ENCODE measurements around the gene ROM1. TPM values are rescaled to one million over a fixed set of nuclear protein-coding genes. Genes with fewer than 3 reads are reported as not detected.

The ROM1 gene
- total and polyA plus RNA-seq, 2 donors (not counting 3 experiments of a cell fraction or from before 2014, with no cell fraction given): 5.3 to 8.8 TPM

DNA sequence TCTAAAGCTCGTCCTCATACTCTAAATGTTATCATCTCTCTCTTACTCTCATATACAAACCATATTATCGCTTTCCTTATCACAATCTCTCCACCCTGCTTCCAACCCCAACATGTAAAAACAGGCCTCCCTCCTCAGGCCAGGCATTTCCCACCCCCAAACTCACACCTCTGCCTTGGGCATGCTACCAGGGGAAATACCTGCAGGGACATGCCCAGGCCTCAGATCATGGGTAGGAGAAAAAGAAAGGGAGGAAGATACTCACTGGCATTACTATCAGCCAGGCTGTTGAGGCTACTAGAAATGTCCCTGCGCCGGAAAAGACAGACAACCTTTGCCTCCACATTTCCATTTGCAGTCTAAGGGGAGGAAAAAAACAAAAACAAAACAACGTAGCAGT is 13.2 kb upstream of the ROM1 start:
- H3K27ac ChIP-seq (ENCODE audit: insufficient read depth, low read depth, low read length): no peak overlapping the region
- peak; percentile 73 for FAIRE-seq
- dilution Hi-C loops (cut with MboI; ENCODE audit: extremely low pct_ligation_motif_present, low sequenced_read_pairs): no loop called here
- H2AFZ ChIP-seq (ENCODE audit: low read depth, low read length): no peak overlapping the region
- peaks cover 26 to 33% of the 10 kb centered on the region in 2 experiments for H3K36me3 ChIP-seq (ENCODE audit: control insufficient read depth in 2 of 2, extremely low read depth in 1 of 2, insufficient read depth in 2 of 2, low read length in 2 of 2)
- no peak for DNase-seq (ENCODE audit: low read depth, low spot score)
- H3K79me2 ChIP-seq (ENCODE audit: control insufficient read depth, insufficient read depth, low read length): peaks cover 45% of the 10 kb centered on the region
- intact Hi-C loops (cut with micrococcal nuclease): loop anchor here (1.0 to 2.0 kb wide), 4 partner anchors 9 to 107 kb away; partner anchors contain the start of genes BSCL2, GANAB, GNG3 and TUT1
- CTCF ChIA-PET: interaction anchor here (0.9 to 3.8 kb wide), 6 partner anchors 8 to 175 kb away, joined by 3 to 29 read pairs (median 8); partner anchors contain the start of genes EML3 and TUT1
- H4K20me1 ChIP-seq (replicated peaks; ENCODE audit: control insufficient read depth, extremely low read depth, insufficient read depth, low read length): no peaks in the 10 kb centered on the region
- peak overlapping the region; percentile 89 for H3K9ac ChIP-seq (replicated peaks; ENCODE audit: extremely low read depth, insufficient read depth, low read length)
- no peaks in the 10 kb centered on the region for H3K9me1 ChIP-seq (replicated peaks; ENCODE audit: control insufficient read depth, extremely low read depth, insufficient read depth, low read length)
- peaks cover 19% of the 10 kb centered on the region for H3K4me1 ChIP-seq (ENCODE audit: control insufficient read depth, extremely low read depth, insufficient read depth, low read length)
- H3K4me3 ChIP-seq (replicated peaks in 1 of 3; ENCODE audit: insufficient read depth in 1 of 3, low read depth in 1 of 3, low read length in 3 of 3): peak overlapping the region; percentile 61 to 98 (median 92)
- no peaks in the 10 kb centered on the region for H3K27me3 ChIP-seq (ENCODE audit: control insufficient read depth in 2 of 2, insufficient read depth in 2 of 2, low read length in 2 of 2)
- TF ChIP-seq POLR2A (IDR thresholded peaks at IDR 0.05; ENCODE audit: low read depth, low read length) (no peak), GATA2 (IDR thresholded peaks at IDR 0.05; ENCODE audit: insufficient read depth, insufficient read length, low read depth, low read length) (no peak), MYC (IDR thresholded peaks at IDR 0.05; ENCODE audit: low read depth, low read length) (no peak), POLR2AphosphoS5 (IDR thresholded peaks at IDR 0.05; ENCODE audit: insufficient read depth, low read depth, low read length) (no peak), JUN (IDR thresholded peaks at IDR 0.05; ENCODE audit: borderline replicate concordance, insufficient read depth, insufficient read length, low read depth) (no peak), FOS (IDR thresholded peaks at IDR 0.05; ENCODE audit: borderline replicate concordance, insufficient read depth, low read length) (no peak), EZH2 (IDR thresholded peaks at IDR 0.05; ENCODE audit: borderline replicate concordance, low read depth, low read length, severe bottlenecking) (no peak)
- TF ChIP-seq, protein P1, sequence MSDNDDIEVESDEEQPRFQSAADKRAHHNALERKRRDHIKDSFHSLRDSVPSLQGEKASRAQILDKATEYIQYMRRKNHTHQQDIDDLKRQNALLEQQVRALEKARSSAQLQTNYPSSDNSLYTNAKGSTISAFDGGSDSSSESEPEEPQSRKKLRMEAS (IDR thresholded peaks at IDR 0.05; ENCODE audit: insufficient read depth, insufficient read length): no peak
- TF ChIP-seq, protein P2, sequence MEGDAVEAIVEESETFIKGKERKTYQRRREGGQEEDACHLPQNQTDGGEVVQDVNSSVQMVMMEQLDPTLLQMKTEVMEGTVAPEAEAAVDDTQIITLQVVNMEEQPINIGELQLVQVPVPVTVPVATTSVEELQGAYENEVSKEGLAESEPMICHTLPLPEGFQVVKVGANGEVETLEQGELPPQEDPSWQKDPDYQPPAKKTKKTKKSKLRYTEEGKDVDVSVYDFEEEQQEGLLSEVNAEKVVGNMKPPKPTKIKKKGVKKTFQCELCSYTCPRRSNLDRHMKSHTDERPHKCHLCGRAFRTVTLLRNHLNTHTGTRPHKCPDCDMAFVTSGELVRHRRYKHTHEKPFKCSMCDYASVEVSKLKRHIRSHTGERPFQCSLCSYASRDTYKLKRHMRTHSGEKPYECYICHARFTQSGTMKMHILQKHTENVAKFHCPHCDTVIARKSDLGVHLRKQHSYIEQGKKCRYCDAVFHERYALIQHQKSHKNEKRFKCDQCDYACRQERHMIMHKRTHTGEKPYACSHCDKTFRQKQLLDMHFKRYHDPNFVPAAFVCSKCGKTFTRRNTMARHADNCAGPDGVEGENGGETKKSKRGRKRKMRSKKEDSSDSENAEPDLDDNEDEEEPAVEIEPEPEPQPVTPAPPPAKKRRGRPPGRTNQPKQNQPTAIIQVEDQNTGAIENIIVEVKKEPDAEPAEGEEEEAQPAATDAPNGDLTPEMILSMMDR (IDR thresholded peaks at IDR 0.05; ENCODE audit: extremely low read depth in 1 of 2, insufficient read depth in 1 of 2, low read depth in 1 of 2, low read length in 2 of 2): no peak
- H3K4me2 ChIP-seq (ENCODE audit: insufficient read depth, low read length): peak overlapping the region; percentile 89
- POLR2A ChIA-PET: interaction anchor here (0.7 to 1.3 kb wide), 4 partner anchors 26 to 65 kb away, joined by 3 to 6 read pairs (median 4); partner anchors contain the start of genes C11orf98, CSKMT, EEF1G and GANAB
- TSS peak; percentile 37 for BruUV-seq (replicated peaks)
- H3K9me3 ChIP-seq (replicated peaks; ENCODE audit: control insufficient read depth, insufficient read depth, low read length): no peaks in the 10 kb centered on the region

Measured in endothelial cell of umbilical vein (primary cell).